Measurements from ENCODE around the gene PMPCA. TPM values are rescaled to one million over a fixed set of nuclear protein-coding genes. Genes with fewer than 3 reads are reported as not detected.

The PMPCA gene
- total RNA-seq, 1 experiment from 2014 or later, result 94.5 TPM

DNA sequence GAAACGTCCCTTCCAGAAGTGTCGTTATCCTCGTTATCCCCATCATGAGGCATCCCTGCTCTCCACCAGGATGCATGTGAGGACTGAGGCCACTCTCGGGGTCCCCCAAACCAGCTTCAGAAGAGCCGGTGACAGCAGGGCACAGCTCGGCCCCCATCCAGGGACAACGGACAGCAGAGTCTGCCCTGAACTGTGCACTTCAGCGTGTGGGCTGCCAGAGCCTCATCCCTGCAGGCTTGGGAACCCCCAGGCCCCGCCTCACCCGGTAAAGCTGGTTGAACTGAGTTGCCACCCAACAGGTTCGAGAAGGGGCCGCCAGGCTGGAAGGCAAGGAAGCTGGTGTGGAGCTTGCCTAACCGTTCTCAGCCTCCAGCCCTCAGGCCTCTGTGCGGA, 36.3 kb upstream of the PMPCA start:
- Histone ChIP-seq H4K8ac (replicated peaks; ENCODE audit: insufficient read length, low read depth, low read length) (no peak overlapping the region), H3K9me3 (ENCODE audit: control insufficient read depth, low read depth, low read length) (no peaks in the 10 kb centered on the region), H4K91ac (ENCODE audit: insufficient read length, low read depth, low read length) (no peak overlapping the region), H4K20me1 (ENCODE audit: control insufficient read depth, insufficient read depth, insufficient read length) (no peaks in the 10 kb centered on the region), H3K27ac (ENCODE audit: insufficient read length, low read depth, low read length) (no peak overlapping the region), H3K23ac (ENCODE audit: insufficient read length, low read depth, low read length) (no peak overlapping the region), H3K4me2 (ENCODE audit: insufficient read depth, insufficient read length, low read length) (no peak overlapping the region), H3K4me1 (ENCODE audit: insufficient read depth, low read length) (no peaks in the 10 kb centered on the region), H2AK5ac (ENCODE audit: insufficient read length, low read length) (no peak overlapping the region), H3K79me2 (ENCODE audit: insufficient read depth, low read length) (no peaks in the 10 kb centered on the region), H3K4ac (ENCODE audit: low read depth, low read length) (no peak overlapping the region), H3K23me2 (ENCODE audit: insufficient read length, low read depth, low read length, poor library complexity, severe bottlenecking) (no peaks in the 10 kb centered on the region), H3K14ac (ENCODE audit: insufficient read depth, low read length) (no peak overlapping the region), H3K56ac (ENCODE audit: insufficient read length, low read depth, low read length) (no peak overlapping the region), H3K18ac (ENCODE audit: insufficient read length, low read depth, low read length) (no peak overlapping the region), H3K27me3 (ENCODE audit: insufficient read depth, low read length) (no peaks in the 10 kb centered on the region), H2BK12ac (ENCODE audit: insufficient read length, low read depth, low read length) (no peak overlapping the region), H2AFZ (ENCODE audit: low read length) (no peak overlapping the region), H2BK15ac (ENCODE audit: low read depth, low read length) (no peak overlapping the region), H3T11ph (ENCODE audit: low read length) (no peak overlapping the region), H3K79me1 (ENCODE audit: insufficient read depth, low read depth, low read length, poor library complexity, severe bottlenecking) (no peaks in the 10 kb centered on the region), H3K9ac (ENCODE audit: extremely low read depth, insufficient read length, low read length) (no peak overlapping the region), H2BK120ac (ENCODE audit: low read depth, low read length, poor library complexity, severe bottlenecking) (no peak overlapping the region), H4K5ac (ENCODE audit: insufficient read length, low read depth, low read length) (no peak overlapping the region), H2BK5ac (ENCODE audit: insufficient read length, low read length) (no peak overlapping the region), H2BK20ac (ENCODE audit: low read depth, low read length, poor library complexity, severe bottlenecking) (no peak overlapping the region)
- peaks cover 0 to 20% (median 6%) of the 10 kb centered on the region in 3 experiments; a peak in 4 of 7 replicates for H3K36me3 Mint-ChIP-seq (ENCODE audit: insufficient read depth in 1 of 3, low read depth in 3 of 3)
- DNase-seq, result no peak
- H3K27me3 Mint-ChIP-seq (ENCODE audit: low read depth), result no peaks in the 10 kb centered on the region
- TF ChIP-seq, protein P1, sequence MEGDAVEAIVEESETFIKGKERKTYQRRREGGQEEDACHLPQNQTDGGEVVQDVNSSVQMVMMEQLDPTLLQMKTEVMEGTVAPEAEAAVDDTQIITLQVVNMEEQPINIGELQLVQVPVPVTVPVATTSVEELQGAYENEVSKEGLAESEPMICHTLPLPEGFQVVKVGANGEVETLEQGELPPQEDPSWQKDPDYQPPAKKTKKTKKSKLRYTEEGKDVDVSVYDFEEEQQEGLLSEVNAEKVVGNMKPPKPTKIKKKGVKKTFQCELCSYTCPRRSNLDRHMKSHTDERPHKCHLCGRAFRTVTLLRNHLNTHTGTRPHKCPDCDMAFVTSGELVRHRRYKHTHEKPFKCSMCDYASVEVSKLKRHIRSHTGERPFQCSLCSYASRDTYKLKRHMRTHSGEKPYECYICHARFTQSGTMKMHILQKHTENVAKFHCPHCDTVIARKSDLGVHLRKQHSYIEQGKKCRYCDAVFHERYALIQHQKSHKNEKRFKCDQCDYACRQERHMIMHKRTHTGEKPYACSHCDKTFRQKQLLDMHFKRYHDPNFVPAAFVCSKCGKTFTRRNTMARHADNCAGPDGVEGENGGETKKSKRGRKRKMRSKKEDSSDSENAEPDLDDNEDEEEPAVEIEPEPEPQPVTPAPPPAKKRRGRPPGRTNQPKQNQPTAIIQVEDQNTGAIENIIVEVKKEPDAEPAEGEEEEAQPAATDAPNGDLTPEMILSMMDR (conservative IDR thresholded peaks at IDR 0.05), result no peak
- peaks cover 0 to 5% of the 10 kb centered on the region in 2 experiments; a peak in 1 of 4 replicates for H3K4me1 Mint-ChIP-seq
- H3K27ac Mint-ChIP-seq, result no peak overlapping the region; a peak in 1 of 7 replicates
- no peak overlapping the region for H3K4me3 Mint-ChIP-seq
- no peaks in the 10 kb centered on the region for H3K9me3 Mint-ChIP-seq
- WGBS (ENCODE audit: extremely low coverage, insufficient read length, low lambda C conversion rate), result no CpG with 5 or more reads among the region's 14 CpGs
